Measurements from ENCODE around the gene MAS1.

DNA sequence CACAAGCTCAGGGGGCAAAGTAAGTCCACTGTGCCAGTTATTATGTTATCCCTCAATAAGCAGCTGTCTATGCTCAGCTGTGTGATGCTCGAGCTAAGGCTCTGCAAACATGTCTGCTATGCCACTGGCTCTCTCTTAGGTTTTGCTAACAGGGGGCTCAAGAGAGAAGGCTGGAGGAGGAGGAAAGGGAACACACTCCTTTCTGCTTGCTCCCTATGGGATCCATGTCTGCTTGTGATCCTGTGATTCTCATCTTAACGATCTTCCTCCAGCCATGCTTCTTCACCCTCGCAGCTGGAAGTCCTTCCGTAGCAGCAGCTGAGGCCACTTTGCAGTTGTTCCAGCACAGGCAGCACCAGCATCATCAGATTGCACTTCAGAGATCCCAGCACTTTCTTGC is 41.1 kb downstream of the MAS1 start:
- TF ChIP-seq POLR2AphosphoS5 (IDR thresholded peaks at IDR 0.05; ENCODE audit: low read depth) (no peak), JUNB (IDR thresholded peaks at IDR 0.05; ENCODE audit: unreplicated experiment) (no peak), CREB1 (CRISPR knock-in tag; IDR thresholded peaks at IDR 0.05; ENCODE audit: low read depth) (no peak), EZH2phosphoT487 (IDR thresholded peaks at IDR 0.05; ENCODE audit: unreplicated experiment) (no peak), EZH2 (IDR thresholded peaks at IDR 0.05; ENCODE audit: low read depth, unreplicated experiment) (no peak), ZNF114 (CRISPR knock-in tag; IDR thresholded peaks at IDR 0.05) (no peak), ZNF331 (CRISPR knock-in tag; IDR thresholded peaks at IDR 0.05; ENCODE audit: low read depth) (no peak)
- TF ChIP-seq, protein P1, sequence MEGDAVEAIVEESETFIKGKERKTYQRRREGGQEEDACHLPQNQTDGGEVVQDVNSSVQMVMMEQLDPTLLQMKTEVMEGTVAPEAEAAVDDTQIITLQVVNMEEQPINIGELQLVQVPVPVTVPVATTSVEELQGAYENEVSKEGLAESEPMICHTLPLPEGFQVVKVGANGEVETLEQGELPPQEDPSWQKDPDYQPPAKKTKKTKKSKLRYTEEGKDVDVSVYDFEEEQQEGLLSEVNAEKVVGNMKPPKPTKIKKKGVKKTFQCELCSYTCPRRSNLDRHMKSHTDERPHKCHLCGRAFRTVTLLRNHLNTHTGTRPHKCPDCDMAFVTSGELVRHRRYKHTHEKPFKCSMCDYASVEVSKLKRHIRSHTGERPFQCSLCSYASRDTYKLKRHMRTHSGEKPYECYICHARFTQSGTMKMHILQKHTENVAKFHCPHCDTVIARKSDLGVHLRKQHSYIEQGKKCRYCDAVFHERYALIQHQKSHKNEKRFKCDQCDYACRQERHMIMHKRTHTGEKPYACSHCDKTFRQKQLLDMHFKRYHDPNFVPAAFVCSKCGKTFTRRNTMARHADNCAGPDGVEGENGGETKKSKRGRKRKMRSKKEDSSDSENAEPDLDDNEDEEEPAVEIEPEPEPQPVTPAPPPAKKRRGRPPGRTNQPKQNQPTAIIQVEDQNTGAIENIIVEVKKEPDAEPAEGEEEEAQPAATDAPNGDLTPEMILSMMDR (conservative IDR thresholded peaks at IDR 0.05; ENCODE audit: low read depth in 2 of 2) = no peak
- TF ChIP-seq, protein P2, sequence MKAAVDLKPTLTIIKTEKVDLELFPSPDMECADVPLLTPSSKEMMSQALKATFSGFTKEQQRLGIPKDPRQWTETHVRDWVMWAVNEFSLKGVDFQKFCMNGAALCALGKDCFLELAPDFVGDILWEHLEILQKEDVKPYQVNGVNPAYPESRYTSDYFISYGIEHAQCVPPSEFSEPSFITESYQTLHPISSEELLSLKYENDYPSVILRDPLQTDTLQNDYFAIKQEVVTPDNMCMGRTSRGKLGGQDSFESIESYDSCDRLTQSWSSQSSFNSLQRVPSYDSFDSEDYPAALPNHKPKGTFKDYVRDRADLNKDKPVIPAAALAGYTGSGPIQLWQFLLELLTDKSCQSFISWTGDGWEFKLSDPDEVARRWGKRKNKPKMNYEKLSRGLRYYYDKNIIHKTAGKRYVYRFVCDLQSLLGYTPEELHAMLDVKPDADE (IDR thresholded peaks at IDR 0.05) = no peak
- TF ChIP-seq, protein P3, sequence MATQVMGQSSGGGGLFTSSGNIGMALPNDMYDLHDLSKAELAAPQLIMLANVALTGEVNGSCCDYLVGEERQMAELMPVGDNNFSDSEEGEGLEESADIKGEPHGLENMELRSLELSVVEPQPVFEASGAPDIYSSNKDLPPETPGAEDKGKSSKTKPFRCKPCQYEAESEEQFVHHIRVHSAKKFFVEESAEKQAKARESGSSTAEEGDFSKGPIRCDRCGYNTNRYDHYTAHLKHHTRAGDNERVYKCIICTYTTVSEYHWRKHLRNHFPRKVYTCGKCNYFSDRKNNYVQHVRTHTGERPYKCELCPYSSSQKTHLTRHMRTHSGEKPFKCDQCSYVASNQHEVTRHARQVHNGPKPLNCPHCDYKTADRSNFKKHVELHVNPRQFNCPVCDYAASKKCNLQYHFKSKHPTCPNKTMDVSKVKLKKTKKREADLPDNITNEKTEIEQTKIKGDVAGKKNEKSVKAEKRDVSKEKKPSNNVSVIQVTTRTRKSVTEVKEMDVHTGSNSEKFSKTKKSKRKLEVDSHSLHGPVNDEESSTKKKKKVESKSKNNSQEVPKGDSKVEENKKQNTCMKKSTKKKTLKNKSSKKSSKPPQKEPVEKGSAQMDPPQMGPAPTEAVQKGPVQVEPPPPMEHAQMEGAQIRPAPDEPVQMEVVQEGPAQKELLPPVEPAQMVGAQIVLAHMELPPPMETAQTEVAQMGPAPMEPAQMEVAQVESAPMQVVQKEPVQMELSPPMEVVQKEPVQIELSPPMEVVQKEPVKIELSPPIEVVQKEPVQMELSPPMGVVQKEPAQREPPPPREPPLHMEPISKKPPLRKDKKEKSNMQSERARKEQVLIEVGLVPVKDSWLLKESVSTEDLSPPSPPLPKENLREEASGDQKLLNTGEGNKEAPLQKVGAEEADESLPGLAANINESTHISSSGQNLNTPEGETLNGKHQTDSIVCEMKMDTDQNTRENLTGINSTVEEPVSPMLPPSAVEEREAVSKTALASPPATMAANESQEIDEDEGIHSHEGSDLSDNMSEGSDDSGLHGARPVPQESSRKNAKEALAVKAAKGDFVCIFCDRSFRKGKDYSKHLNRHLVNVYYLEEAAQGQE (IDR thresholded peaks at IDR 0.05; ENCODE audit: unreplicated experiment) = no peak
- TF ChIP-seq, protein P4, sequence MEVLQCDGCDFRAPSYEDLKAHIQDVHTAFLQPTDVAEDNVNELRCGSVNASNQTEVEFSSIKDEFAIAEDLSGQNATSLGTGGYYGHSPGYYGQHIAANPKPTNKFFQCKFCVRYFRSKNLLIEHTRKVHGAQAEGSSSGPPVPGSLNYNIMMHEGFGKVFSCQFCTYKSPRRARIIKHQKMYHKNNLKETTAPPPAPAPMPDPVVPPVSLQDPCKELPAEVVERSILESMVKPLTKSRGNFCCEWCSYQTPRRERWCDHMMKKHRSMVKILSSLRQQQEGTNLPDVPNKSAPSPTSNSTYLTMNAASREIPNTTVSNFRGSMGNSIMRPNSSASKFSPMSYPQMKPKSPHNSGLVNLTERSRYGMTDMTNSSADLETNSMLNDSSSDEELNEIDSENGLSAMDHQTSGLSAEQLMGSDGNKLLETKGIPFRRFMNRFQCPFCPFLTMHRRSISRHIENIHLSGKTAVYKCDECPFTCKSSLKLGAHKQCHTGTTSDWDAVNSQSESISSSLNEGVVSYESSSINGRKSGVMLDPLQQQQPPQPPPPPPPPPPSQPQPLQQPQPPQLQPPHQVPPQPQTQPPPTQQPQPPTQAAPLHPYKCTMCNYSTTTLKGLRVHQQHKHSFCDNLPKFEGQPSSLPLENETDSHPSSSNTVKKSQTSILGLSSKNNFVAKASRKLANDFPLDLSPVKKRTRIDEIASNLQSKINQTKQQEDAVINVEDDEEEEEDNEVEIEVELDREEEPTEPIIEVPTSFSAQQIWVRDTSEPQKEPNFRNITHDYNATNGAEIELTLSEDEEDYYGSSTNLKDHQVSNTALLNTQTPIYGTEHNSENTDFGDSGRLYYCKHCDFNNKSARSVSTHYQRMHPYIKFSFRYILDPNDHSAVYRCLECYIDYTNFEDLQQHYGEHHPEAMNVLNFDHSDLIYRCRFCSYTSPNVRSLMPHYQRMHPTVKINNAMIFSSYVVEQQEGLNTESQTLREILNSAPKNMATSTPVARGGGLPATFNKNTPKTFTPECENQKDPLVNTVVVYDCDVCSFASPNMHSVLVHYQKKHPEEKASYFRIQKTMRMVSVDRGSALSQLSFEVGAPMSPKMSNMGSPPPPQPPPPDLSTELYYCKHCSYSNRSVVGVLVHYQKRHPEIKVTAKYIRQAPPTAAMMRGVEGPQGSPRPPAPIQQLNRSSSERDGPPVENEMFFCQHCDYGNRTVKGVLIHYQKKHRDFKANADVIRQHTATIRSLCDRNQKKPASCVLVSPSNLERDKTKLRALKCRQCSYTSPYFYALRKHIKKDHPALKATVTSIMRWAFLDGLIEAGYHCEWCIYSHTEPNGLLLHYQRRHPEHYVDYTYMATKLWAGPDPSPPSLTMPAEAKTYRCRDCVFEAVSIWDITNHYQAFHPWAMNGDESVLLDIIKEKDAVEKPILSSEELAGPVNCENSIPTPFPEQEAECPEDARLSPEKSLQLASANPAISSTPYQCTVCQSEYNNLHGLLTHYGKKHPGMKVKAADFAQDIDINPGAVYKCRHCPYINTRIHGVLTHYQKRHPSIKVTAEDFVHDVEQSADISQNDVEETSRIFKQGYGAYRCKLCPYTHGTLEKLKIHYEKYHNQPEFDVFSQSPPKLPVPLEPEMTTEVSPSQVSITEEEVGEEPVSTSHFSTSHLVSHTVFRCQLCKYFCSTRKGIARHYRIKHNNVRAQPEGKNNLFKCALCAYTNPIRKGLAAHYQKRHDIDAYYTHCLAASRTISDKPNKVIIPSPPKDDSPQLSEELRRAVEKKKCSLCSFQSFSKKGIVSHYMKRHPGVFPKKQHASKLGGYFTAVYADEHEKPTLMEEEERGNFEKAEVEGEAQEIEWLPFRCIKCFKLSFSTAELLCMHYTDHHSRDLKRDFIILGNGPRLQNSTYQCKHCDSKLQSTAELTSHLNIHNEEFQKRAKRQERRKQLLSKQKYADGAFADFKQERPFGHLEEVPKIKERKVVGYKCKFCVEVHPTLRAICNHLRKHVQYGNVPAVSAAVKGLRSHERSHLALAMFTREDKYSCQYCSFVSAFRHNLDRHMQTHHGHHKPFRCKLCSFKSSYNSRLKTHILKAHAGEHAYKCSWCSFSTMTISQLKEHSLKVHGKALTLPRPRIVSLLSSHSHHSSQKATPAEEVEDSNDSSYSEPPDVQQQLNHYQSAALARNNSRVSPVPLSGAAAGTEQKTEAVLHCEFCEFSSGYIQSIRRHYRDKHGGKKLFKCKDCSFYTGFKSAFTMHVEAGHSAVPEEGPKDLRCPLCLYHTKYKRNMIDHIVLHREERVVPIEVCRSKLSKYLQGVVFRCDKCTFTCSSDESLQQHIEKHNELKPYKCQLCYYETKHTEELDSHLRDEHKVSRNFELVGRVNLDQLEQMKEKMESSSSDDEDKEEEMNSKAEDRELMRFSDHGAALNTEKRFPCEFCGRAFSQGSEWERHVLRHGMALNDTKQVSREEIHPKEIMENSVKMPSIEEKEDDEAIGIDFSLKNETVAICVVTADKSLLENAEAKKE (CRISPR knock-in tag; IDR thresholded peaks at IDR 0.05) = no peak
